Transverse colon (tissue), 3 donors: ENCODE results near the gene LILRB3.

Experiments used
- POLR2A ChIP-seq: fragments of 450-650 bp; IDR thresholded peaks from one replicate; pipeline ENCODE4 v1.6.1; 2016; ENCODE audit warnings: antibody characterized with exemption, mild to moderate bottlenecking, moderate library complexity
- POLR2AphosphoS5 ChIP-seq, 3 donors: sonication (generic); formaldehyde crosslinking; IDR thresholded peaks; one replicate each; pipeline ENCODE4 v1.6.1; 2016; ENCODE audit warnings: antibody characterized with exemption in 3 of 3

- TF ChIP-seq POLR2A (no peak), POLR2AphosphoS5 (IDR thresholded peaks at IDR 0.05) (no peak)
Measured at GRCh38 chr19:54252845-54253244, 30.0 kb upstream of the LILRB3 start.
